Transverse colon (tissue), 4 donors: ENCODE measurements around the gene CPEB3. TPM values are rescaled to one million over a fixed set of nuclear protein-coding genes. Genes with fewer than 3 reads are reported as not detected.

Experiments
- DNase-seq: peaks from one replicate; pipeline ENCODE4 v3.0.0-alpha.2; 2019
- H3K27ac ChIP-seq, 4 donors: fragments of 200-600 bp; sonication (generic); 2 replicates each; pipeline ENCODE4 v1.5.1; 2016 to 2018; ENCODE audit warnings: inconsistent platforms in 4 of 4
- H3K27me3 ChIP-seq: fragments of 200-600 bp; sonication (generic); 2 replicates; pipeline ENCODE4 v1.5.1; 2017; ENCODE audit warnings: inconsistent platforms
- H3K36me3 ChIP-seq, 4 donors: fragments of 200-600 bp; sonication (generic); 2 replicates each; pipeline ENCODE4 v1.5.1; 2017 to 2019; ENCODE audit warnings: inconsistent platforms in 4 of 4
- H3K4me1 ChIP-seq, 4 donors: fragments of 200-600 bp; sonication (generic); 2 replicates each; pipeline ENCODE4 v1.5.1; 2017 to 2020; ENCODE audit warnings: inconsistent platforms in 4 of 4
- H3K4me3 ChIP-seq, 4 donors: fragments of 200-600 bp; sonication (generic); 1 replicate in 1 of 4; 2 replicates in 3 of 4; pipeline versions ENCODE4 v1.5.1 to v1.6.1; 2017 to 2019; ENCODE audit warnings: inconsistent platforms in 4 of 4
- H3K9me3 ChIP-seq, 2 donors: fragments of 200-600 bp; sonication (generic); 2 replicates each; pipeline ENCODE4 v1.5.1; 2017 to 2019; ENCODE audit warnings: inconsistent platforms in 2 of 2
- EP300 ChIP-seq: sonication (generic); formaldehyde crosslinking; IDR thresholded peaks from one replicate; pipeline ENCODE4 v1.6.1; 2017; ENCODE audit warnings: antibody characterized with exemption, low read depth
- POLR2A ChIP-seq: fragments of 450-650 bp; IDR thresholded peaks from one replicate; pipeline ENCODE4 v1.6.1; 2016; ENCODE audit warnings: antibody characterized with exemption, mild to moderate bottlenecking, moderate library complexity
- POLR2AphosphoS5 ChIP-seq, 3 donors: sonication (generic); formaldehyde crosslinking; IDR thresholded peaks; one replicate each; pipeline ENCODE4 v1.6.1; 2016; ENCODE audit warnings: antibody characterized with exemption in 3 of 3
- WGBS, 2 donors: methylation state at CpG; one replicate each; pipeline ENCODE4 v1.1.5; 2018; ENCODE audit warnings: low coverage in 1 of 2; 5-methylcytosine and 5-hydroxymethylcytosine counted together
- in situ Hi-C, 4 donors: fragments of 200-750 bp; cut with MboI; loops; one replicate each; pipeline versions ENCODE4 v1.15.0 to v1.15.1; 2017; ENCODE audit warnings: low sequenced_read_pairs in 3 of 4, low pct_ligation_motif_present in 1 of 4, low pct_unique_long_range_greater_than_20kb in 1 of 4
- intact Hi-C: fragments of 100-400 bp; cut with DNase I; formaldehyde crosslinking; loops from one replicate; pipeline ENCODE4 v1.15.1; 2023; ENCODE audit warnings: low total_unique reads
- total RNA-seq, 4 donors: library from RNA; depleted of rRNA; stranded (reverse); fragments of >200 nt; gene quantifications; one replicate each; pipeline ENCODE4 v1.1.0, GENCODE V29; 2016
- TF ChIP-seq, protein P1 (sequence below), 5 experiments: fragments of 200-600 bp in 3 of 5; fragments of 450-650 bp in 2 of 5; sonication (generic) in 3 of 5; IDR thresholded peaks; 1 replicate in 2 of 5; 2 replicates in 3 of 5; pipeline ENCODE4 v1.5.1; 2016 to 2017; ENCODE audit warnings: antibody characterized with exemption in 5 of 5, inconsistent platforms in 3 of 5, mild to moderate bottlenecking in 2 of 5, moderate library complexity in 1 of 5

CPEB3 gene
- total RNA-seq, 4 donors from 2014 or later: 10.9 to 24.3 (median 13.1) TPM

DNA sequence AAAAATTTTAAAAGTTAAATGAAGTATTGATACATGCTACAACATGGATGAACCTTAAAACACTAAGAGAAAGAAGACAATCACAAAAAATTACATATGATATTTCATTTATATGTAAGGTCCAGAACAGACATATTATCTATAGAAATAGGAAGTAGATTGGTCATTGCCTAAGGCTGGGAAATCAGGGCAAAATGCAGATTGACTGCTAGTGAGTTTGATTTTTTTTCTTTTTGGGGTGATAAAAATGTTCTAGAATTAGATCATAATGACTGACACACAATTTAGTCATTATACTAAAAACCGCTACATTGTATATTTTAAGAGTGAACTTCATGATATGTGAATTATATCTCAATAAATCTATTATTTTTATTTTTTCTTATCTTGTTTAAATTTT lies 88.3 kb downstream of the CPEB3 start:
- TF ChIP-seq EP300 (no peak), POLR2AphosphoS5 (IDR thresholded peaks at IDR 0.05) (no peak), POLR2A (no peak)
- TF ChIP-seq, protein P1, sequence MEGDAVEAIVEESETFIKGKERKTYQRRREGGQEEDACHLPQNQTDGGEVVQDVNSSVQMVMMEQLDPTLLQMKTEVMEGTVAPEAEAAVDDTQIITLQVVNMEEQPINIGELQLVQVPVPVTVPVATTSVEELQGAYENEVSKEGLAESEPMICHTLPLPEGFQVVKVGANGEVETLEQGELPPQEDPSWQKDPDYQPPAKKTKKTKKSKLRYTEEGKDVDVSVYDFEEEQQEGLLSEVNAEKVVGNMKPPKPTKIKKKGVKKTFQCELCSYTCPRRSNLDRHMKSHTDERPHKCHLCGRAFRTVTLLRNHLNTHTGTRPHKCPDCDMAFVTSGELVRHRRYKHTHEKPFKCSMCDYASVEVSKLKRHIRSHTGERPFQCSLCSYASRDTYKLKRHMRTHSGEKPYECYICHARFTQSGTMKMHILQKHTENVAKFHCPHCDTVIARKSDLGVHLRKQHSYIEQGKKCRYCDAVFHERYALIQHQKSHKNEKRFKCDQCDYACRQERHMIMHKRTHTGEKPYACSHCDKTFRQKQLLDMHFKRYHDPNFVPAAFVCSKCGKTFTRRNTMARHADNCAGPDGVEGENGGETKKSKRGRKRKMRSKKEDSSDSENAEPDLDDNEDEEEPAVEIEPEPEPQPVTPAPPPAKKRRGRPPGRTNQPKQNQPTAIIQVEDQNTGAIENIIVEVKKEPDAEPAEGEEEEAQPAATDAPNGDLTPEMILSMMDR (IDR thresholded peaks at IDR 0.05): no peak
- intact Hi-C loops (no loop called here), in situ Hi-C loops (no loop called here)
- WGBS, 2 donors: 39 to 100% methylated on average over 1 of the region's 1 CpG
- Histone ChIP-seq H3K27ac (no peak overlapping the region), H3K36me3 (no peaks in the 10 kb centered on the region), H3K4me3 (no peak overlapping the region), H3K4me1 (peaks cover 0 to 4% (median 0%) of the 10 kb centered on the region in 4 donors), H3K9me3 (no peaks in the 10 kb centered on the region), H3K27me3 (no peaks in the 10 kb centered on the region)
- no peak for DNase-seq

DNA sequence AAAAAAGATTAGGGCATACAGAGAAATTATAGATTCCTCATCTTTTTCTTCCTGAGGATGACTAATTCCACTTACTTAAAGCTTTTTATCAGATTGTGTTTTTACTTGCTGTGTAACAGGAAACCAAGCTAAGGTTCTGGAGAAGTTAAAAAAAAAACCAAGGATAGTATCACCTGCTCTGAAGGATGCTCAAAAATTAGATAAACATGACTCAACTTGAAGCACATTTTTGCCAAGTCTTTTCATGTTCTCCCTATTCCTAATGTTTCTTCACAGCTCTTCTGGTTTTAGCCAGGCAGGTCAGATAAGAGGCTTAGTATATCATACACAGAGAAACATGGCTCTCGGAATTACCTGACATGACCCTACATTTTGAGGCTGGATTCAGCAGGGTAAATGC lies 90.3 kb downstream of the CPEB3 start:
- TF ChIP-seq, protein P1 (IDR thresholded peaks at IDR 0.05): no peak
- TF ChIP-seq EP300 (no peak), POLR2AphosphoS5 (IDR thresholded peaks at IDR 0.05) (no peak), POLR2A (no peak)
- peaks cover 0 to 7% (median 0%) of the 10 kb centered on the region in 4 donors for H3K4me1 ChIP-seq
- H3K9me3 ChIP-seq: no peaks in the 10 kb centered on the region
- no peaks in the 10 kb centered on the region for H3K36me3 ChIP-seq
- 78 to 82% methylated on average over 1 of the region's 1 CpG for WGBS, 2 donors
- DNase-seq: no peak
- no peak overlapping the region for H3K27ac ChIP-seq
- intact Hi-C loops: no loop called here
- no peaks in the 10 kb centered on the region for H3K27me3 ChIP-seq
- in situ Hi-C loops: no loop called here
- H3K4me3 ChIP-seq: no peak overlapping the region

DNA sequence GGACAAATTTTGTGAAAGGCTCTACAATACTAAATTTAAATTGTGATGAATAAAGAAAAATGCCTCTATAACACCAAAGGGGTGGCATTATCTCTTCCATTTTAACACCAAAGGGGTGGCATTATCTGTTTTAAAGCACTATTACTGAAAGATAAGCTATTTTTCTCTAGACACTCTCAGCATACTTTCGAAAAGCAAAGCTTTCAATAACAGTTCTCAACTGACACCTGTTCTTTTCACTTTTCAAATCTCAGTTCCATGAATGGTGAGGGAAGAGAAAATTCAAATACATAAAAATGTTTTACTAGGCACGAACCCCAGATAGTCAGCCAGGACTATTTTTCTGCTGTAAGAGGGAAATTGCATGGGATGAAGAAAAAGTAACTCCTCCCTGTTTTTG lies 103.8 kb downstream of the CPEB3 start:
- Histone ChIP-seq H3K9me3 (no peaks in the 10 kb centered on the region), H3K4me1 (no peaks in the 10 kb centered on the region)
- 84 to 86% methylated on average over 2 of the region's 2 CpGs for WGBS, 2 donors

DNA sequence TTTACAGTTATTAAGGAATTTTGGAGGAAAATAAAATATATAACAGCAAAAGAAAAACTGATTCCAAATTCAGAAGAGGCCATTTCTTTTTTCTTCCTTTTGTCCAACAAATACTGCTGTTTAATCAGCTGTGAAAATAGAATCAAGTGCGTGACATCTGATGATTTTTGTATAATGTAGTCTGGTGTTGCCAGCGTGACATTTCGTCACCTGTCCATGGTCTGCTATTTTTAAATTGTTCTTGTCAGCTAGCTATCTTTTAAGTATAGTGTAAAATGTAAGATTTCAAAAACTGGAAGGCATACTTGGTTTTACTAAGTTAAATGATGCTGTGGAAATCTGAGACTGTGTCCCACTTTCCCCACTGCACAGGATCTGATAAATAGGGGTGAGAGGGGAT lies 105.9 kb downstream of the CPEB3 start:
- Histone ChIP-seq H3K4me1 (peaks cover 0 to 12% (median 5%) of the 10 kb centered on the region in 4 donors), H3K9me3 (no peaks in the 10 kb centered on the region), H3K4me3 (no peak overlapping the region), H3K36me3 (no peaks in the 10 kb centered on the region), H3K27ac (no peak overlapping the region), H3K27me3 (no peaks in the 10 kb centered on the region)
- no peak for DNase-seq
- intact Hi-C loops: no loop called here
- 93 to 100% methylated on average over 2 to 3 of the region's 3 CpGs for WGBS, 2 donors
- TF ChIP-seq POLR2AphosphoS5 (IDR thresholded peaks at IDR 0.05) (no peak), POLR2A (no peak), EP300 (no peak)
- TF ChIP-seq, protein P1 (IDR thresholded peaks at IDR 0.05): no peak
- in situ Hi-C loops: no loop called here

More for the DNA sequence above, 103.8 kb downstream of the CPEB3 start:
- no peaks in the 10 kb centered on the region for H3K36me3 ChIP-seq
- H3K27me3 ChIP-seq: no peaks in the 10 kb centered on the region
- no peak for DNase-seq
- no peak overlapping the region for H3K4me3 ChIP-seq
- in situ Hi-C loops (no loop called here), intact Hi-C loops (no loop called here)
- TF ChIP-seq POLR2AphosphoS5 (IDR thresholded peaks at IDR 0.05) (no peak), POLR2A (no peak), EP300 (no peak)
- TF ChIP-seq, protein P1 (IDR thresholded peaks at IDR 0.05): no peak
- H3K27ac ChIP-seq: no peak overlapping the region
